HFFc6 (cell line): ENCODE results near the gene ARHGAP22. TPM values are rescaled to one million over a fixed set of nuclear protein-coding genes. Genes with fewer than 3 reads are reported as not detected.
A peak's percentile ranks its signal among the peaks of the same experiment; 100 is the strongest.

ENCODE experiments used
- DNase-seq: peaks from one replicate; pipeline ENCODE4 v3.0.0-alpha.2; 2018
- H3K27ac Mint-ChIP-seq: 2 replicates; pipeline ENCODE4 v1.8.0; 2020; ENCODE audit warnings: mild to moderate bottlenecking, mixed read lengths
- H3K27me3 Mint-ChIP-seq: 2 replicates; pipeline ENCODE4 v1.8.0; 2021; ENCODE audit warnings: mild to moderate bottlenecking, moderate library complexity, mixed read lengths; ENCODE audit not compliant: insufficient read depth
- H3K36me3 Mint-ChIP-seq: 2 replicates; pipeline ENCODE4 v1.8.0; 2021; ENCODE audit warnings: low read depth, mixed read lengths
- H3K4me1 Mint-ChIP-seq: 2 replicates; pipeline ENCODE4 v1.8.0; 2020; ENCODE audit warnings: low read depth, mixed read lengths
- H3K4me3 Mint-ChIP-seq: 2 replicates; pipeline ENCODE4 v1.8.0; 2020; ENCODE audit warnings: mild to moderate bottlenecking, moderate library complexity, mixed read lengths
- H3K9me3 Mint-ChIP-seq: 2 replicates; pipeline ENCODE4 v1.8.0; 2020; ENCODE audit warnings: mild to moderate bottlenecking, mixed read lengths
- total RNA-seq, 6 experiments: library from RNA; stranded (reverse); fragmentation: NEBNext Ultra II Directional; extraction: Animal tissue kit (Norgen Biotek cat#: 25700); gene quantifications; 2 replicates in 1 of 6; 3 replicates in 5 of 6; pipeline ENCODE4 v1.2.3, GENCODE V29; 2021
- TF ChIP-seq, protein P1 (sequence below): fragments of 200-600 bp; sonication (generic); IDR thresholded peaks from 2 replicates; pipeline ENCODE4 v1.5.0; 2021; ENCODE audit warnings: antibody characterized with exemption, mild to moderate bottlenecking

Gene ARHGAP22
- total RNA-seq, 6 experiments from 2014 or later, result 74.3 to 117 (median 95.7) TPM

DNA sequence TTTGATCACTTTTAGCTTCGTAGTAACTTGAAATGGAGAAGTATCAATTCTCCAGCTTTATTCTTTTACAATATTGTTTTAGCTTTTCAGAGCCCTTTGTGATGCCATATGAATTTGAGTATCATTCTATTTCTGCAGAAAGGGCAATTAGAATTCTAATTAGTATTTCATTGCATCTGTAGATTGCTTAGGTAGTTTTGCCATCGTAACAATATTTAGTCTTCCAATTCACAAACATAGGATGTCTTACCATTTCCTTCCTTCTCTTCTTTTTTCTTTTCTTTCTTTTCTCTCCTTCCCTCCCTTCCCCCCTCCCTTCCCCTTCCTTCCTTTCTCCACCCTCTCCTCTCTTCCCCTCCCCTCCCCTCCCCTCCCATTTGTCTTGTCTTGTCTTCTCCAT is 193.4 kb downstream of the ARHGAP22 start:
- Mint-ChIP-seq H3K27me3 (no peaks in the 10 kb centered on the region; the same call in 1 of the 2 replicates), H3K4me3 (no peak overlapping the region), H3K4me1 (peaks cover 41% of the 10 kb centered on the region), H3K36me3 (peaks cover 33% of the 10 kb centered on the region), H3K9me3 (peaks cover 15% of the 10 kb centered on the region), H3K27ac (no peak overlapping the region)
- TF ChIP-seq, protein P1, sequence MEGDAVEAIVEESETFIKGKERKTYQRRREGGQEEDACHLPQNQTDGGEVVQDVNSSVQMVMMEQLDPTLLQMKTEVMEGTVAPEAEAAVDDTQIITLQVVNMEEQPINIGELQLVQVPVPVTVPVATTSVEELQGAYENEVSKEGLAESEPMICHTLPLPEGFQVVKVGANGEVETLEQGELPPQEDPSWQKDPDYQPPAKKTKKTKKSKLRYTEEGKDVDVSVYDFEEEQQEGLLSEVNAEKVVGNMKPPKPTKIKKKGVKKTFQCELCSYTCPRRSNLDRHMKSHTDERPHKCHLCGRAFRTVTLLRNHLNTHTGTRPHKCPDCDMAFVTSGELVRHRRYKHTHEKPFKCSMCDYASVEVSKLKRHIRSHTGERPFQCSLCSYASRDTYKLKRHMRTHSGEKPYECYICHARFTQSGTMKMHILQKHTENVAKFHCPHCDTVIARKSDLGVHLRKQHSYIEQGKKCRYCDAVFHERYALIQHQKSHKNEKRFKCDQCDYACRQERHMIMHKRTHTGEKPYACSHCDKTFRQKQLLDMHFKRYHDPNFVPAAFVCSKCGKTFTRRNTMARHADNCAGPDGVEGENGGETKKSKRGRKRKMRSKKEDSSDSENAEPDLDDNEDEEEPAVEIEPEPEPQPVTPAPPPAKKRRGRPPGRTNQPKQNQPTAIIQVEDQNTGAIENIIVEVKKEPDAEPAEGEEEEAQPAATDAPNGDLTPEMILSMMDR, result no peak
- DNase-seq, result no peak

DNA sequence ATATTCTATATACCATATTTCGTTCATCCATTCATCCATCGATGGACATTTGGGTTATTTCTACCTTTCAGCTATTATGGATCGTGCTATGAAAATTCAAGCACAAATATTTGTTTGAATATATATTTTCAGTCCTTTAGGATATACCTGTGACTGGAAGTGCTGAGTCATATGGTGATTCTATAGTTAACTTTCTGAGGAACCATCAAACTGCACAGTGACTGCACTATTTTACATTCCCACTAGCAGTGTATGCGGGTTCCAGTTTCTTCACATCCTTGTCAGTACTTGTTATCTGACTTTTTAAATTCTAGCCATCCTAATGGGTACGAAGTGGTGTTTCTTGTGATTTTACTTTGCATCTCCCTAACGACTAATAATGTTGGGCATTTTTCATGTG is 194.4 kb downstream of the ARHGAP22 start:
- Mint-ChIP-seq H3K4me3 (no peak overlapping the region), H3K4me1 (peaks cover 31% of the 10 kb centered on the region), H3K9me3 (peaks cover 15% of the 10 kb centered on the region), H3K27ac (no peak overlapping the region), H3K27me3 (no peaks in the 10 kb centered on the region; the same call in 1 of the 2 replicates), H3K36me3 (peaks cover 34% of the 10 kb centered on the region)
- TF ChIP-seq, protein P1, result no peak
- no peak for DNase-seq

DNA sequence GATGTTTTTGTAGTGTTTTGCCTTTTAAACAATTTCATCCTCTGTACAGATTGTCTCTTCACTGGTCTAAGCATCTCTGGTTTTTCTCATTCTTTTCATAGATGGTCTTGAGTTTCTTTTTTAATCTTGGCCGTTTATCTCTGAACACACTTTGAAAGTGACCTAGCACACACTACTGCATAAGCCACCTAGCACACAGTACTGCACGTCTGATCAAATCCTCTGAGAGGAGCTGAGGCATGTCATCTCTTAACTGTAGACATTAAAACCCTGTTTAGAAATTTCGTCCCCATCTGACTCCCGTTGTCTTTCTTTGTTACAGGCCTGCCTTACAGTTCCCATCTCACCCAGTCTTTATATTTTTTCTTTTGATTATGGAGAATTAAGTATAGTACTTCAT is 198.2 kb downstream of the ARHGAP22 start:
- DNase-seq, result no peak
- no peak overlapping the region for H3K4me3 Mint-ChIP-seq
- no peaks in the 10 kb centered on the region for H3K9me3 Mint-ChIP-seq
- H3K27ac Mint-ChIP-seq, result no peak overlapping the region
- no peaks in the 10 kb centered on the region; the same call in 1 of the 2 replicates for H3K27me3 Mint-ChIP-seq
- peaks cover 11% of the 10 kb centered on the region for H3K36me3 Mint-ChIP-seq
- TF ChIP-seq, protein P1, result no peak
- peaks cover 10% of the 10 kb centered on the region; the same call in 1 of the 2 replicates for H3K4me1 Mint-ChIP-seq

DNA sequence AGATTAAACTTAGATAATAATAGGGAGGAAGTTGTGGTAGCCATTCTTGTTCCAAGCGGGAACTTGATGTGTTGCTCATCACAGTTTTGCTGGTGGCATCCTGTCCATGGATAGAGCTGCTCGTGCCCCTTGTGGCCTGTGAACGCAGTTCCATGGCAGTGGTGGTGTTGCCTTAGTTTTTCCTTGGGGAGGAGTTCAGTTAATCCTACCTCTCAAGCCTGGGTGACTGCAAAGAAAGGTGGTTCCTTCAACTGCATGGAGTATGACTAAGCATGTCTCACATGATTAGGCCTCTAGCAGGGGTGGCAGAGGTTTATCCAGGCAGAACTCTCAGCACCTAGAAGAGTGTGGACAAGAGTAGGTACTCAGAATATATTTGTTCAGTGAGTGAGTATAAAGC is 198.7 kb downstream of the ARHGAP22 start:
- H3K27ac Mint-ChIP-seq, result no peak overlapping the region
- TF ChIP-seq, protein P1, result no peak
- H3K36me3 Mint-ChIP-seq, result peaks cover 11% of the 10 kb centered on the region
- no peaks in the 10 kb centered on the region for H3K9me3 Mint-ChIP-seq
- no peak overlapping the region for H3K4me3 Mint-ChIP-seq
- peak; percentile 55 for DNase-seq
- H3K27me3 Mint-ChIP-seq, result no peaks in the 10 kb centered on the region; the same call in 1 of the 2 replicates
- peaks cover 15% of the 10 kb centered on the region for H3K4me1 Mint-ChIP-seq

DNA sequence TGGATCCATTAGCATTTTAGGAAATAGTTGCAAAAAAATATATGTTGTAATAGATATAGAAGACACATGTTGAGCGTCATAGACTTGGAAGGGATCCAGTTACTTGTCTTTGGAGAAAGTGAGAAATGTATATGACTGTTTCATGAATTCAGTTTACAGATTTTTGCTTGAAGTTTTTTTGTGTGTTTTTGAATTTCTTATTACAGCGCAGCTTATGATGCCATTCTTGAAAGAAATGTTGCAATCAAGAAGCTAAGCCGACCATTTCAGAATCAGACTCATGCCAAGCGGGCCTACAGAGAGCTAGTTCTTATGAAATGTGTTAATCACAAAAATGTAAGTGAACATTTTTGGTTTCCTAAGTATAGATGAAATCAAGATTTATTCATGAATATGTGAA is 200.2 kb downstream of the ARHGAP22 start:
- Mint-ChIP-seq H3K36me3 (peaks cover 11% of the 10 kb centered on the region), H3K27me3 (peaks cover 2% of the 10 kb centered on the region; the same call in 1 of the 2 replicates), H3K4me1 (peaks cover 25% of the 10 kb centered on the region), H3K27ac (no peak overlapping the region), H3K4me3 (no peak overlapping the region), H3K9me3 (no peaks in the 10 kb centered on the region)
- TF ChIP-seq, protein P1, result no peak
- no peak for DNase-seq

DNA sequence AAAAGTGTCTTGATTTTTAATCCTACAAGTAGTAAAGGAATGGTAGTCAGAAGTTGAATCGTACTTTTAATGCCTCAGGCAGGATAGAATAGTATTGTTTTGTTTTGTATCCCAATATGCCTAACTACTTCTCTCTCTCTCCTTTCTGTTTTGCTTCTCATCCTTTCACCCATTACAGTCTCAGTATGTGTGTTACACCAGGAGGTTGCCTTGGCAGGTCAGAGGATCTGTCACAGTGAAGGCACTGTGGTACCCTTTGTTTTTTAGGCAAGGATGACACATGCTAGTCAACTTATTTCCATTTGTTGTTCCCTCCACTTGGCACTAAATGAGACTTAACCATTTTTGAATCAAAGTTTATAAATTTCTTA is 204.0 kb downstream of the ARHGAP22 start:
- H3K4me3 Mint-ChIP-seq, result peak overlapping the region; percentile 35
- TF ChIP-seq, protein P1, result no peak
- H3K36me3 Mint-ChIP-seq, result peaks cover 7% of the 10 kb centered on the region
- H3K27me3 Mint-ChIP-seq, result peaks cover 2% of the 10 kb centered on the region; the same call in 1 of the 2 replicates
- peaks cover 45% of the 10 kb centered on the region for H3K4me1 Mint-ChIP-seq
- peak overlapping the region; percentile 74 for H3K27ac Mint-ChIP-seq
- DNase-seq, result no peak
- H3K9me3 Mint-ChIP-seq, result no peaks in the 10 kb centered on the region
